GM12878 (cell line): ENCODE measurements around the gene KIAA0825. TPM values are rescaled to one million over a fixed set of nuclear protein-coding genes. Genes with fewer than 3 reads are reported as not detected.

Experiments
- CHD2 ChIP-seq: IDR thresholded peaks from 2 replicates; pipeline ENCODE4 v1.6.1; 2011; ENCODE audit warnings: low read depth, low read length, improper control_type of control experiment, borderline replicate concordance
- E2F8 ChIP-seq: fragments of 450-650 bp; IDR thresholded peaks from 2 replicates; pipeline ENCODE4 v1.6.1; 2018; ENCODE audit warnings: mild to moderate bottlenecking, low read depth, moderate library complexity; ENCODE audit not compliant: partially characterized antibody
- FOXM1 ChIP-seq: IDR thresholded peaks from 2 replicates; pipeline ENCODE4 v1.6.1; 2012; ENCODE audit warnings: low read depth, mild to moderate bottlenecking, inconsistent platforms, low read length, moderate library complexity
- IKZF1 ChIP-seq: fragments of 450-650 bp; conservative IDR thresholded peaks from 2 replicates; pipeline ENCODE4 v1.6.1; 2017; ENCODE audit warnings: antibody characterized with exemption, mild to moderate bottlenecking
- MYC ChIP-seq: IDR thresholded peaks from 2 replicates; pipeline ENCODE4 v1.6.1; 2011; ENCODE audit warnings: mild to moderate bottlenecking, low read length, moderate library complexity, inconsistent platforms; ENCODE audit not compliant: insufficient read depth, insufficient replicate concordance, insufficient read length, severe bottlenecking
- NR2F1 ChIP-seq: fragments of 450-650 bp; conservative IDR thresholded peaks from 2 replicates; pipeline ENCODE4 v1.6.1; 2017; ENCODE audit warnings: mild to moderate bottlenecking
- PBX3 ChIP-seq: IDR thresholded peaks from 2 replicates; pipeline ENCODE4 v1.6.1; 2011; ENCODE audit warnings: mild to moderate bottlenecking, low read depth, low read length, moderate library complexity; ENCODE audit not compliant: insufficient replicate concordance
- PKNOX1 ChIP-seq: fragments of 450-650 bp; IDR thresholded peaks from 2 replicates; pipeline ENCODE4 v1.6.1; 2016; ENCODE audit warnings: mild to moderate bottlenecking
- RELB ChIP-seq: fragments of 450-650 bp; IDR thresholded peaks from 2 replicates; pipeline ENCODE4 v1.6.1; 2017; ENCODE audit warnings: low read depth, mild to moderate bottlenecking, moderate library complexity
- ZNF24 ChIP-seq: fragments of 450-650 bp; IDR thresholded peaks from 2 replicates; pipeline ENCODE4 v1.6.1; 2017; ENCODE audit warnings: antibody characterized with exemption, mild to moderate bottlenecking
- polyA plus RNA-seq, 11 experiments: library from polyadenylated mRNA; depleted of rRNA in 4 of 11; unstranded in 6 of 11; stranded (reverse) in 5 of 11; fragments of >200 nt; fragmentation: Nextera tagmentation in 4 of 11; fragmentation: Illumina TruSeq in 1 of 11; extraction: Ambion mirVana in 4 of 11; extraction: Trizol in 1 of 11; gene quantifications; 1 replicate in 1 of 11; 2 replicates in 10 of 11; pipeline versions ENCODE4 v1.2.1 to v1.2.3, GENCODE V29; 2011 to 2016; ENCODE audit warnings: inconsistent platforms in 2 of 11, missing spikeins in 2 of 11, low read depth in 1 of 11
- total RNA-seq, 4 experiments: library from RNA; depleted of rRNA in 3 of 4; stranded (reverse); fragments of >200 nt in 3 of 4; fragmentation: Illumina TruSeq in 1 of 4; extraction: Trizol in 1 of 4; gene quantifications; 2 replicates each; pipeline versions ENCODE4 v1.2.1 to v1.2.3, GENCODE V29; 2013 to 2021

KIAA0825 gene
- total and polyA plus RNA-seq, 10 of the 15 experiments (the other 5 are each of a cell fraction or from before 2014, with no cell fraction given), result 0.55 to 1.9 (median 1.5) TPM

- TF ChIP-seq NR2F1 (no peak), PBX3 (no peak), PKNOX1 (no peak), RELB (no peak), E2F8 (no peak), ZNF24 (no peak), MYC (no peak), CHD2 (no peak), IKZF1 (no peak), FOXM1 (no peak)
Observed at GRCh38 chr5:94526706-94527105, 91.7 kb downstream of the KIAA0825 start (continued).
